ENCODE measurements around the gene MBD3L2.
"Not testable (repeated sequence)": the region's sequence is repeated elsewhere in the genome, so short reads cannot be mapped to it uniquely, and the experiment has no call there.

The MBD3L2 gene

DNA sequence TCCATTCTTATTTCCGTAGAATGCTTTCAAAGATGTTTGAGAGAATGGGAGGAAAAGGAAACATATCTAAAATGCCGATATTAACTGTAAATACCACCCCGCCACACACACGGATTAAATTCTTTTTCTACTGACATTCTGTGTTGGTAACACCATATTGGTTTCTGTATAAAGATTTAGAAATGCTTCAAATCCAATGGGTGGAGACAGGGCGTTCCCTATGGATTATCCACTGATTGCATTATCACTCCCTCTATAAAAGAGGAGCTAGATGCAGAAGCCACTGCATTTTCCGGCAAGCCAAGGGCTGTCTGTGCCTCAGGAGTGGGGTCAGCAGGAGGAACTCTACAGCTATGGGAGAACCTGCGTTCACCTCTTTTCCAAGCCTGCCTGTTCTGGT lies at the start of gene MBD3L2:
Gene MBD3L2 (plus strand): TSS at position 301 of the 400 bp plus-strand sequence. CDS start 53 bp downstream, at position 354.
- not testable (repeated sequence) for DNase-seq

DNA sequence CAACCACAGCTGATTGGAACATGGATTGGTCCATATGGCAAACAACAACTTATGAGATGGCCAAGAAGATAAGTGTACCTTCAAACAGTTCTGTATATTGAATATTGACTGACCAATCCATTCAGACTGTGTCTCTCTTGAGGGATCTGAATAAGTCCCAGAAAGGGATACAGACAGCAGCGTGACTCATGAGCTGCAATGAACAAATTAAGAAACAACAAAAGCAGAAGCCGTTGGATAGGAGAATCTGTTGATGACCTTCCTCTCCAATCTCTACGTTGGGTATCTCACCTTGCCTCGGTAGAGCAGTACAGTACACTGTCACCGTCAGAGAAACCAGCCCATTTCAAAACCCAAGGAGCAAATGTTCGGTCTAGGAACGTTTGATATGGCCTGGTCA lies 49.2 kb upstream of the MBD3L2 start:
- no peak for DNase-seq

DNA sequence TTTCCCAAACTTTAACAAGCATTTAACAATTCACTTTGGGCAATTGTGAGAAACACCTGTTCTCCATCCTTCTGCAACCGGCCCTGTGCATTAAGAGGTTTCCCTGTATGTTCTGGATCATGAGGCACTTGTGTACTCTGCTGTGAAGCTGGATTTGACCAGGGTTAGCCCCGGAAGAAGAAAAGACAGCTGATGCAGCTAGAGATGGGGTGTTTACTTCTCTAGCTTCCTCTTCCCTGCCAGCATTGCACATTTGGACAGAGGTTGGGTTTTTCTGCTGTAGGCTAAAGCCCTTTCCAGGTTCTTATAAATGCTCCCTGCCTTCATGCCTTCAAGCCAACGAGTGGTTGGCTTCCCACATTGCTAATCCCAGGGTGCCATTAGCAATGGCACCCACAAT lies 48.8 kb upstream of the MBD3L2 start:
- DNase-seq, result no peak

GRCh38 chr19:7000816-7001215 lies 48.3 kb upstream of the MBD3L2 start:
- no peak for DNase-seq

GRCh38 chr19:7004313-7004931 lies 44.7 kb upstream of the MBD3L2 start:
- DNase-seq, result no peak

GRCh38 chr19:7006135-7006704 lies 42.9 kb upstream of the MBD3L2 start:
- DNase-seq, result no peak

GRCh38 chr19:7007859-7008258 lies 41.3 kb upstream of the MBD3L2 start:
- DNase-seq, result no peak

- no peak for DNase-seq
These were observed 38.2 kb upstream of the MBD3L2 start for GRCh38 chr19:7010722-7011593.

GRCh38 chr19:7013678-7014077 lies 35.4 kb upstream of the MBD3L2 start:
- DNase-seq, result no peak

- no peak for DNase-seq
These were observed 30.3 kb upstream of the MBD3L2 start for GRCh38 chr19:7018828-7019227.

- not testable (repeated sequence) for DNase-seq
These were observed 27.8 kb upstream of the MBD3L2 start, which contains the start of gene MBD3L2B for GRCh38 chr19:7021331-7021730. TSS of gene MBD3L2B (minus strand) at chr19:7021431. CDS start at chr19:7021397, 34 bp downstream.

- DNase-seq, result not testable (repeated sequence)
These were observed 20.3 kb upstream of the MBD3L2 start for GRCh38 chr19:7028790-7029189.

DNA sequence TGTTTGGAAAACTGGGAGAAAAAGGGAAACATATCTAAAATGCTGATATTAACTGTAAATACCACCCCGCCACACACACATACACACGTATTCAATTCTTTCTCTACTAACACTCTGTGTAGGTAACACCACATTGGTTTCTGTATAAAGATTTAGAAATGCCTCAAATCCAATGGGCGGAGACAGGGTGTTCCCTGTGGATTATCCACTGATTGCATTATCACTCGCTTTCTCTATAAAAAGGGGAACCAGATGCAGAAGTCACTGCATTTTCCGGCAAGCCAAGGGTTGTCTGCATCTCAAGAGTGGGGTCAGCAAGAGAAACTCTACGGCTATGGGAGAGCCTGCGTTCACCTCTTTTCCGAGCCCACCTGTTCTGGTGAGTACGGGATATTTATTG lies 18.8 kb upstream of the MBD3L2 start, which contains the start of gene MBD3L5:
Gene MBD3L5 (plus strand): TSS at position 301 of the 400 bp plus-strand sequence. CDS start 34 bp downstream, at position 335.
- not testable (repeated sequence) for DNase-seq

GRCh38 chr19:7040079-7040478 lies 9.0 kb upstream of the MBD3L2 start, which contains the start of gene MBD3L4:
TSS of gene MBD3L4 (minus strand) at chr19:7040179. CDS start at chr19:7040144, 35 bp downstream.
- not testable (repeated sequence) for DNase-seq

GRCh38 chr19:7041563-7041962 lies 7.6 kb upstream of the MBD3L2 start:
- DNase-seq, result not testable (repeated sequence)

DNA sequence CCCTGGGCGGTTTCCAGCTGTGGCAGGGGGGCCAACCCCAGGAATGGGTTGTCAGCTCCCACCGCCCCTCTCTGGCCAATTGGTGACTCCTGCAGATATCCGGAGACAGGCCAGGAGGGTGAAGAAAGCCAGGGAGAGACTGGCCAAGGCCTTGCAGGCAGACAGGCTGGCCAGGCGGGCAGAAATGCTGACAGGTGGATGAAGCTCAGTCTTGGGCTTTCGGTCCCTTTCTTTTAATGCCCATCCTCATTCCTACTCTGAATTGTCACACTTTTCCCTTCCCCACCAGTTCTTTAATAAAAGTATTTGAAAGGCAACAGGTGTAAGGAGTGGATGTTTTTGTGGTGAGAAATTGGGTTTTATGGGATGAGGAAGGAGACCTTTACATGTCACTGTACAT lies 2.3 kb downstream of the MBD3L2 start:
- not testable (repeated sequence) for DNase-seq

- DNase-seq, result not testable (repeated sequence)
These were observed 3.8 kb downstream of the MBD3L2 start for GRCh38 chr19:7052896-7053295.

- not testable (repeated sequence) for DNase-seq
These were observed 5.7 kb downstream of the MBD3L2 start for GRCh38 chr19:7054635-7055368.

- DNase-seq, result not testable (repeated sequence)
These were observed 6.6 kb downstream of the MBD3L2 start for GRCh38 chr19:7055679-7056078.

DNA sequence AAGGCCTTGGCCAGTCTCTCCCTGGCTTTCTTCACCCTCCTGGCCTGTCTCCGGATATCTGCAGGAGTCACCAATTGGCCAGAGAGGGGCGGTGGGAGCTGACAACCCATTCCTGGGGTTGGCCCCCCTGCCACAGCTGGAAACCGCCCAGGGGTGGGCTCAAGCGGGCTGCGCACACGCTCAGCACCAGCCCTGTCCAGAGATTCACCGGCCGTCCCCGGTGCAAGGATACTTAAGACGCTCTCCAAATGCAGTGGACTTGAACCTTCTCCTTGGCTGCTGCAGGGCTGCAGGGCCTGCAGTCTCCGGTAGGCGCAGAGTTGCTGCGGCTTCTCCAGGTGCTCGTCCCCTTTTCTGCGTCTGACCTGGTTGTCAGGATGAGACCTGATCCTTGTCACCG lies 7.2 kb downstream of the MBD3L2 start:
- DNase-seq, result not testable (repeated sequence)

GRCh38 chr19:7058576-7058975 lies 9.5 kb downstream of the MBD3L2 start, which contains the start of gene MBD3L3:
TSS of gene MBD3L3 (minus strand) at chr19:7058676. CDS start at chr19:7058605, 71 bp downstream.
- not testable (repeated sequence) for DNase-seq

GRCh38 chr19:7059977-7060376 lies 10.9 kb downstream of the MBD3L2 start:
- DNase-seq, result not testable (repeated sequence)

Data from stimulated activated CD4-positive, alpha-beta T cell treated with anti-CD3 and anti-CD28 coated beads, Interleukin-12 subunit alpha, Interleukin-12 subunit beta, amount 100 ng/mL, for 4 hours (primary cell).